NCI-H2227 (cell line): ENCODE measurements around the gene MYL7.

Experiments
- DNase-seq: peaks from one replicate; lab custom pipeline; 2025; ENCODE audit not compliant: unreplicated experiment; lab: John Stamatoyannopoulos, UW

MYL7 gene

DNA sequence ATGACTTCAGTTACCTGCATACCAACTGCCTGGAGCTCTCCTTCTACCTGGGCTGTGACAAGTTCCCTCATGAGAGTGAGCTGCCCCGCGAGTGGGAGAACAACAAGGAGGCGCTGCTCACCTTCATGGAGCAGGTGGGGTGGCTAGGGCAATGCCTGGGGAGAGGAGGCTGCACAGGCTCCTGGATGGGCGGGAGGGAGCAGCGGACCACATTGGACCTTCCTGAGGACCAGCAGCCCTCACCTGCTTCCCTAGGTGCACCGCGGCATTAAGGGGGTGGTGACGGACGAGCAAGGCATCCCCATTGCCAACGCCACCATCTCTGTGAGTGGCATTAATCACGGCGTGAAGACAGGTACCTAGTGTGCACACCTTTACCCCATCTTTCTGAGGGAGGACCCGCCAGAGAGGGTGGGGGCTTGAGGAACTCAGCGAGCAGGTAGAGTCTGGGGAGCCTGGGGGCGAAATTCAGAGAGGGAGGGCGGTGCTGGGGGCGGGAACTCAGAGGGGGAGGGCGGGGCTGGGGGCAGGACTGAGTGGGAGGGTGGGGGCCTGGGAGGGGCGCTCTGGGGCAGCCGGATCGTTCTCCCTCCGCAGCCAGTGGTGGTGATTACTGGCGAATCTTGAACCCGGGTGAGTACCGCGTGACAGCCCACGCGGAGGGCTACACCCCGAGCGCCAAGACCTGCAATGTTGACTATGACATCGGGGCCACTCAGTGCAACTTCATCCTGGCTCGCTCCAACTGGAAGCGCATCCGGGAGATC is 28.0 kb downstream of the MYL7 start:
- no peak for DNase-seq

DNA sequence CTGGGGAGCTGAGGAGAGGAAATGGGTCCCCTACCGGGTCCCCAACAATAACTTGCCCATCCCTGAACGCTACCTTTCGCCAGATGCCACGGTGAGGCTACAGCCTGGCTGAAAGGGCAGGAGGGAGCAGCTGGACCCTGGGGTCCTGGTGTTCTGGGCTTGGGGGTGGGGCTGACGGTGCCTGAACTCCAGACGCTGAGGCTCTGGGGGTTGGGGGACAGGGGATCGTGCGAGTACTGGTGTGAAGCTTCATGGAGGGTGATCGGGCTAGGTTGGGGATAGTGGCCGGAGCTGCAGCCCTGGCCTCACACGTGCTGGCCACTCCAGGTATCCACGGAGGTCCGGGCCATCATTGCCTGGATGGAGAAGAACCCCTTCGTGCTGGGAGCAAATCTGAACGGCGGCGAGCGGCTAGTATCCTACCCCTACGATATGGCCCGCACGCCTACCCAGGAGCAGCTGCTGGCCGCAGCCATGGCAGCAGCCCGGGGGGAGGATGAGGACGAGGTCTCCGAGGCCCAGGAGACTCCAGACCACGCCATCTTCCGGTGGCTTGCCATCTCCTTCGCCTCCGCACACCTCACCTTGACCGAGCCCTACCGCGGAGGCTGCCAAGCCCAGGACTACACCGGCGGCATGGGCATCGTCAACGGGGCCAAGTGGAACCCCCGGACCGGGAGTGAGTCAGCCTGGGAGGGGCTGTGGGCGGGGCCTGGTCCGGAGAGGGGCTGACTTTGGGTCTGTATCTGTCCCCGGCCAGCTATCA is 28.7 kb downstream of the MYL7 start:
- no peak for DNase-seq

DNA sequence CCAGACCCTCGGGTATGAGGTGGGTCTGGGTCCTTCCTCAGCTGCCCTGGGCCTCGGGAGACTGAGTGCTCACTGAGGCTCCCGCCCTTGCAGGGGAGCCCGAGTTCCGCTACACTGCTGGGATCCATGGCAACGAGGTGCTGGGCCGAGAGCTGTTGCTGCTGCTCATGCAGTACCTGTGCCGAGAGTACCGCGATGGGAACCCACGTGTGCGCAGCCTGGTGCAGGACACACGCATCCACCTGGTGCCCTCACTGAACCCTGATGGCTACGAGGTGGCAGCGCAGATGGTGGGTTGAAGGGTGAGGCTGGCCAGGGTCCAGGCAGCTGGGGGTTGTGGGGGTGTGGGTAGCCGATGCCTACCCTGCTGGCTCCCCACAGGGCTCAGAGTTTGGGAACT is 29.4 kb downstream of the MYL7 start:
- no peak for DNase-seq

DNA sequence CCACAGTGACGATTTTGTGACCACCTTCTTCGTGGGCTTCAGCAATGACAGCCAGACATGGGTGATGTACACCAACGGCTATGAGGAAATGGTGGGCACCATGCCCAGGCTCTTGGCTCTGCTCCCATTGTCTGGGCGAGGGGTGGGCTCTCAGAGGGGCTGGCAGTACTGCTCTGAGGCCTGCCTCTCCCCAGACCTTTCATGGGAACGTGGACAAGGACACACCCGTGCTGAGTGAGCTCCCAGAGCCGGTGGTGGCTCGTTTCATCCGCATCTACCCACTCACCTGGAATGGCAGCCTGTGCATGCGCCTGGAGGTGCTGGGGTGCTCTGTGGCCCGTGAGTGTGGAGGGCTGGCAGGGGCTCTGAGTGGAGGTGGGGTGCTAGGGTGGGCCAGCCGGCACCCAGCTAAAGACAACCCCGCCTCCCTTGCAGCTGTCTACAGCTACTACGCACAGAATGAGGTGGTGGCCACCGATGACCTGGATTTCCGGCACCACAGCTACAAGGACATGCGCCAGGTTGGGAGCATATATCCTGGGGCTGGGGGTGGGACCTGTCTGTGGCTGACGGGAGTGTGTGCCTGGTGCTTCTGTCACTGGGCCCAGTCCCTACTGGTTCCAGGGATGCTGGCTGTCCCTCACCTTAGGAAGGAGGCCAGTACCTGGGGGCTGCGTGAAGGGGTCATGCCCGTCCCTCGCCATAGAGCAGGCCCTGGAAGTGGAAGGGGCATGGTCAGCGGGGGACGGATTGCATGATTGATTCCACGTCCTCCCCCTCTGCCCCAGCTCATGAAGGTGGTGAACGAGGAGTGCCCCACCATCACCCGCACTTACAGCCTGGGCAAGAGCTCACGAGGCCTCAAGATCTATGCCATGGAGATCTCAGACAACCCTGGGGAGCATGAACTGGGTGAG is 30.2 kb downstream of the MYL7 start:
- DNase-seq: no peak

DNA sequence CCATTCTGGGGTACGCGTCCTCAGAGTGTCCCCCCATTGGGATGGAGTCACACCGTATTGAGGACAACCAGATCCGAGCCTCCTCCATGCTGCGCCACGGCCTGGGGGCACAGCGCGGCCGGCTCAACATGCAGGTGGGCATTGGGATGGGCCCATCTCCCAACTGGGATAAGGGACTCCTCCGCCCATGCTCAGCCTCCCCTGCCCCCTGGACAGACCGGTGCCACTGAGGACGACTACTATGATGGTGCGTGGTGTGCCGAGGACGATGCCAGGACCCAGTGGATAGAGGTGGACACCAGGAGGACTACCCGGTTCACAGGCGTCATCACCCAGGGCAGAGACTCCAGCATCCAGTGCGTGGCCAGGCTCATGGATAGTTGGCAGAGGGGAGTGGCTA is 31.1 kb downstream of the MYL7 start:
- no peak for DNase-seq

DNA sequence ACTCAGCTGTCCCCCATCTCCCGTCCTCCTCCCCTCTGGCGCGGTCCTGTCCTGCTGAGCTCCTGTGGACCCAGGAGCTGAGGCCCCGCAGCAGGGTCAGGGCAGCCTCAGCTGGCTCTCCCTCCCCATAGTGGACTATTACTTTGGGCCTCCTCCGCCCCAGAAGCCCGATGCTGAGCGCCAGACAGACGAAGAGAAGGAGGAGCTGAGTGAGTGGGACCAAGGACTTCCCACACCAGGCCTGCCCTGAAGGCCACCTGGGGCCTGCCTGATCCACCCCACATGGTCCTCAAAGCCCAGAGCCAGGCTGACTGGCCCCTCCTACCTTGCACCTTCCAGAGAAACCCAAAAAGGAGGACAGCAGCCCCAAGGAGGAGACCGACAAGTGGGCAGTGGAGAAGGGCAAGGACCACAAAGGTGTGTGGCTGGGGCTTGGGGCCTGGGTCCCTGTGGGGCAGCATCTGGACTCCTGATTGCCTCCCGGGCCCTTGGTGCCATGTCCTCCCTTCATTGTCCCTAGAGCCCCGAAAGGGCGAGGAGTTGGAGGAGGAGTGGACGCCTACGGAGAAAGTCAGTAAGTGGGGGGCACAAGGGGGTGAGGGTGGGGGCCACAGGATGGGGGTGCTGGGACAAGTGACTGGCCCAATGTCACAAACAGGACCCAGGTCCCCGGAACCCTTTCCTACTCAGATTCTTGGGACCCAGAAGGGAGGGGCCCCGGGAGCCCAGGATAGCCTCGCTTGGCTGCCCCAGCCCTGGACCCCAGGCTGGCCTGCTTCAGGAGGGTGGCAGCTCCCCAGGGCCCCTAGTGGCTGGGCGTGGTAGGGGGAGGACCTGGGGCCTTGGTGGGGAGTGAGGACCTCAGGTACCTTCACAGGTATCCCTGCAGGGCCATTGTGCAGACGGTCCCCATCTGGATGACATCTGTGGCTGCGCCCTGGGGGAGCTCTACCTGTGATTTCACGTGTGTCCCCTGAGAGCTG is 32.1 kb downstream of the MYL7 start:
- DNase-seq: no peak

DNA sequence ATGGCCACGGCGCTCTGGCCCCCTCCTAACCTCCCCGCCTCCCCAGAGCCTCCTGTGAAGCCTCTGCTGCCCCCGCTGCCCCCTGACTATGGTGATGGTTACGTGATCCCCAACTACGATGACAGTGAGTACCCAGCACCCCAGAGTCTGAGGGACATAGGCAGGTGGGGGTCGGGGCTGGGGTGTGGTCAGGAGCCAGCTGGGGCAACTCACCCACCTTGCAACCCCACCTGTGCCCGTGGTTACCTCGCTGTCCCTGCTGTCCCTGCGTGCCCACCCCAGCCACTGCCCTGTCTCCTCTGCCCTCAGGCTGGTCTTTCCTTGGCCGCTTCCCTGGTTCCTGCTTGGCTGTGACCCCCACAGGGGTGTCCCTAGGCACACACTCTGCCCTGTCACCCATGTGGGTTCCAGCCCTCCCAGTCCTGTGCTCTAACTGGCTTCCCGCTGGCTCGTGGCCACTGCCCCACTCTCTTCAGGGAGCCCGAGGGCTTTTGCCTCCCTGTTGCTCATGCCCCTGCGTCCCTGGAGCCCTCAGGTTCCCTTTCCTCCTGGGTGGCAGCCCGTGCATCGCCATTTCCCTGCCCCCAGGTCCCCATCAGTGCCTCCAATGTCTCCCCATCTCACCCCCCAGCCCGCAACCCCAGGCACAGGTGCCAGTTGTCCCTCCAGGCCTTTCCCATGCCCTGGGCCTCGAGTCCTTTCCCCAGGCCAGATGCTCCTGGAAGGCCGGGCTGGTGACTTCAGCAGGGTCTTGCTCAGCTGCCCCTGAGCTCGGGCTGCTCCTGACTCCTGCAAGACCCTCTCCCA is 33.0 kb downstream of the MYL7 start:
- no peak for DNase-seq

DNA sequence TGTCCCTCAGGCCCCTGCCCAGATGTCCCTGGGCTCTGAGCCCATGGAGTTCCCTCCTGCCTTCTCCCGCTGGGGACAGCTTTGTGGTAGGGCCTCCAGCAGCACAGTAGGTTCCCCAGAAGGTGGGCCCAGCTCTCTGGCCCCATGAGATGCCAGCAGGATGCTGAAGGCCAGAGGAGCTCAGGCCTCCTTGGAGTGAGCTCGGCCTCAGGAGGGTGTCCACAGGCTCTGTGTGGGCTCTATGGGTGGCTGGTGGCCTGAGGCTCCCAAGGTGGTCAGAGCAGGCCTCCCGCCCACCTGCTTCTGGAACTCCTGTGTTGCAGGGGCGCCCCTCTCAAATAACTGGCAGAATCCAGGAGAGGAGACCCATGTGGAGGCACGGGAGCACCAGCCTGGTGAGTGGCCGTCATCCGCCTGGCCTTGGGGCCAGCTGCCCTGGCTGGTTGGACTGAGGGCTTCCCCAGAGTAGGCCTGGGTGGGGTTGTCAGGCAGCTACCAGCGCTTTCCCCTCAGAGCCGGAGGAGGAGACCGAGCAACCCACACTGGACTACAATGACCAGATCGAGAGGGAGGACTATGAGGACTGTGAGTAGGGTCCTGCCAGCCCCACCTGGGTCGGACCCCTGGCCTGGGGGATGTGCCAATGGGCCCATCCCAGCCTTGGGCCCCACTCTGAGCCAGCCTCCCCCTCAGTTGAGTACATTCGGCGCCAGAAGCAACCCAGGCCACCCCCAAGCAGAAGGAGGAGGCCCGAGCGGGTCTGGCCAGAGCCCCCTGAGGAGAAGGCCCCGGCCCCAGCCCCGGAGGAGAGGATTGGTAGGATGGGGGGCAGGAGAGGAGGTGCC is 33.8 kb downstream of the MYL7 start:
- no peak for DNase-seq

DNA sequence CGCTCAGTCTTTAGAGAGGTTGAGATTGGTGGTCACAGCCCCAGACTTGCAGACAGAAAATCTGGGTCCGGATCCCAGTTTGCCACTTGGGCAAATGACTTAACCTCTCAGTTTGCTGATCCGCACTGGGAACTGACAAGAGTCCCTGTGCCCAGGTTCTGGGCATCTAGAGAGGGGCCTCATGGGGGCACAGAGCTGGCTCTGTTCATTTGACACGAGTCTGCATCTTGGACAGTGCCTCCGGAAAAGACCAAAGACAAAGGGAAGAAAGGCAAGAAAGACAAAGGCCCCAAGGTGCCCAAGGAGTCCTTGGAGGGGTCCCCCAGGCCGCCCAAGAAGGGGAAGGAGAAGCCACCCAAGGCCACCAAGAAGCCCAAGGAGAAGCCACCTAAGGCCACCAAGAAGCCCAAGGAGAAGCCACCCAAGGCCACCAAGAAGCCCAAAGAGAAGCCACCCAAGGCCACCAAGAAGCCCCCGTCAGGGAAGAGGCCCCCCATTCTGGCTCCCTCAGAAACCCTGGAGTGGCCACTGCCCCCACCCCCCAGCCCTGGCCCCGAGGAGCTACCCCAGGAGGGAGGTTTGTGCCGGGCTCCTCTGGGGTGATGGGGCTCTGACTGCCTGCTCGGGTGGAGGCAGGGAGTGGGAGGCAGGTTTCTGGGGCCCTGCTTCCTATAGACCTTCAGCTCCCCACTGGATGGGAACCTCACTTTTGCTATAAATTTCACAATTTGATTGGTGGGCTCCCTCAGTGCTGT is 34.6 kb downstream of the MYL7 start:
- no peak for DNase-seq

DNA sequence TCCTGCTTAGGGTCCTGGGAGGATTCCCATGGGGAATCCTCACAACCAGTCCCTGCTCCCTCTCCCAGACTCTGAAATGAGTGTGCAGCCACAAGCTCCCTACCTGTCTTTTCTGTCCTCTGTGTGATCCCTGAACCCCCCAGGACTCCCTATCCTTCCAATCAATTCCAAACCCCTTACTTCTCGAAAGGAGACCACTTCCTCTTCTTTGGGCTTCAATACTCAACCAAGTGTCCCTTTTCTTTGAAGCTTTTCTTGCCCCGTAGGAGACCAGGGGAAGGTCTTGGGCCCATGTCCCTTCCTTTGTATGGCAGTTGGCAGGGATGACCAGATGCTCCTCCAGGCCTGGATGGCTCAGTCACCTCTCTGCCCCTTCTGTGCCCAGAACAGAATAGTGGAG is 35.3 kb downstream of the MYL7 start:
- no peak for DNase-seq

DNA sequence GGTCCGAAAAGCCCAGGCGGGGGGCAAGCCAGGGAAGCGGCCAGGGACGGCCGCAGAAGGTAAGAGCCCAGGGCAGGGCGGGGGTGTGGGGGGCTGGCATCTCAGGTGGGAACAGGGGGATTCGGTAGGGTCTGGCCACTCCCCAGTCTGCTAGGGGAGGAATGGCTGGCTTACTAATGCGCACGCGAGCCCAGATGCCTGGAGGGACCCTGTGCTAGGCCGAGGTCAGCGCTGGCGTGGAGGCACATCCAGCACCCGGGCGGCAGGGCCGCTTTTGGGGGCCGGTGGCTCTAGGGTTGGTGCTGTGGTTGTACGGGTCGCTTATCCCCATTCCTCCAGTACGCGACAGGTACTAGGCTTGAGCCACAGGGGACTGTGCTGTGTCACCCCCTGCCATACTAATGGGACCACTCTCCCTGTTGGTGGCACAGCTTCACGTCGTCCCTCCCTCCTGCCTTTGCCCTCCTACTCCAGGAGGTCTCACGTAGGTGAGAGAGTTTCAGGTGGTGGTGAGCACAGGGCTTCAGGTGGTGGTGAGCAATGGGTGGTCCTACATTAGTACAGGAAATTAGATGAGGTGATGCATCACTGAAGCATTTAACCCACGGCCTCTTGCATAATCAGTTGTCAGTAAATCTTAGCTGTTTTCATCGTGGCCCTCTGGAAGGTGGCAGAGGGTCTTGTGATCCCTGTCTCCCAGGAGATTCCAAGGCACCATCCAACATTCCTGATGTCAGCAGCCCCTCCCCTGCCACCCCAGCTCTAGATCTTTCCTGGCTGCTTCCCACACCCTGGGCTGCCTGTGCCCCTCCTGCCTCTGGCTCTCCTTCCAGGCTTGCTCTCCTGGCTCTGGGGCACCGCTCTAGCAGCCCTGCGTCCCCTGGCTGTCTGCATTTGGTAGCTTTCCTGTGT is 36.0 kb downstream of the MYL7 start:
- DNase-seq: no peak

DNA sequence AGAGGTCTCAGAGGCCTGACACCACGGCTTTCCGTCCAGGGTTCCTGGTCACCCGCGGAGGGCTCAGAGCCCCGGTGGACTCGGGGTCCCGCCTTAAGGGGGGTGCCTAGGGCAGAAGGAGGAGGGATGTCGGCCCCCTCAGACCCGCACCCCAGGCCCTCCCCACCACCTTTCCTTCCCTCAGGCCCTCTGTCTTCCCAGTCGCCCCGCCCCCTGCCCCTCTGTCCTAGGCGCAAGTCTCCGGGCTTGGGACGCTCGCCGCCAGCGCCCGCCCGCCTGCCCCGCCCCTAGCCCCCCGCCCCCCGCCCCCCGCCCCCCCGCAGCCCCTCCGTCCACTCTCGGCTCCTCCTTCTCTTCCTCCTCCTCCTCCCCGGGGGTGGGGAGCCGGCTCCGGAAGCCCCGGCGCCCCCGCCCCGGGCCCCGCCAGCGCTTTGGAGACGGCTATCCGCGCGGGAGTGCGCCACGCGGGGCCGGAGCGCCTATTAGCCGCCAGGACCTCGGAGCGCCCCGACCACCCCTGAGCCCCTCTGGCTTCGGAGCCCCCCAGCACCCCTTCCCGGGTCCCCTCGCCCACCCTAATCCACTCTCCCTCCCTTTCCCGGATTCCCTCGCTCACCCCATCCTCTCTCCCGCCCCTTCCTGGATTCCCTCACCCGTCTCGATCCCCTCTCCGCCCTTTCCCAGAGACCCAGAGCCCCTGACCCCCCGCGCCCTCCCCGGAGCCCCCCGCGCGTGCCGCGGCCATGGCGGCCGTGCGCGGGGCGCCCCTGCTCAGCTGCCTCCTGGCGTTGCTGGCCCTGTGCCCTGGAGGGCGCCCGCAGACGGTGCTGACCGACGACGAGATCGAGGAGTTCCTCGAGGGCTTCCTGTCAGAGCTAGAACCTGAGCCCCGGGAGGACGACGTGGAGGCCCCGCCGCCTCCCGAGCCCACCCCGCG is 36.9 kb downstream of the MYL7 start, which contains the start of gene AEBP1:
Gene AEBP1, plus strand, starts transcription at position 423 of the 937 bp plus-strand sequence. Its CDS starts 321 bp downstream, at position 744.
- peak; percentile 26 for DNase-seq

DNA sequence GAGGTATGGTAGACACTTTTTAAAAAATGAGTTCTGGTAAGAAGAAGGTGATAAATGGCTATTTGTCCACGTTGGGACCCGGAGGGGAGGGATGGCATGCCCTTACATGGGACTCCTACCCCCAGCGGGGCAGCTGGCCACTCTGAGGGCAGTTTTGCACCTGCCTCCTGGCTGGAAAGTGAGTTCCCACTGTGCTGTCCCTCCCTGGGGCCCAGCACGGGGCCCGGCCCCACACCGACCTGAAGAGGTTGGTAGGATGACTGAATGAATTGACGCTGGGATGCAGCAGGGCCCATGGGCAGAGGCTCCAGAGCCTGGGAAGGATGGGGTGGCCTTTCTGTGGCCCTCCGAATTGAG is 37.6 kb downstream of the MYL7 start:
- DNase-seq: no peak

DNA sequence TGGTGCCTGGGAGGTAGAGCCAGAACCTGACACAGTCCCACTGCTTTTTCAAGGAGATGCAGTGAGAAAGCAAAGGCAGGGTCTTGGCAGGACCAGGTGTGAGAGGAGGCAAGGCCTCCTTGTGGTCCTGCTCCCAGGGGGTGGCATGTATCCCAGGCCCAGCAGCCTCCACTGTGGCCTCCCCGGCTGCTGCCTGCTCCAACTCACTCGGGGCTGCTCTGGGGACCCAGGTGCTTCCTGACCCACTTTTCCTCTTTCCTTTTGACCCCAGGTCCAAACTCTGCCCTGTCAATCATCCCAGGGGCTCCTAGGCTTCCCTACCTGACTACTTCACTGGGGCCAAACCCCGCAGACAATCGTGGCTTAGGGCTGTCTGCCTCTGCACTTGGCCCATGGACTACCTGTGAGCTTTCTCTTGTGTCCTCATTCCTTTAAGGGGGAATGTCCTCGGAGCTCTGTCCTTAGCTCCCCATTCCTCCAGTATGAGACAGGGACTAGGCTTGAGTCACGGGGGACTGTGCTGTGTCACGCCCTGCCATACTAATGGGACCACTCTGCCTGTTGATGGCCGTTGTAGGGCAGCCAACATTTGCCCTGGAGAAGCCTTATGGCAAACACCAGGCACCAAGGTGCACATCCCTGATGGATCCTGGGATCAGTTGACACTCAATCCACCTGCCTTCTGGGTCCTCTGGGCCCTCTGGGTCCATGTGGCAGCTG is 38.1 kb downstream of the MYL7 start:
- no peak for DNase-seq
